ENCODE data around the gene PKLR.

The PKLR gene

GRCh38 chr1:155318082-155318481 lies 16.8 kb upstream of the PKLR start:
- H3K27me3 ChIP-seq (ENCODE audit: insufficient read depth, low read length): no peaks in the 10 kb centered on the region
- H3F3A ChIP-seq (ENCODE audit: insufficient read depth, low read length): no peaks in the 10 kb centered on the region
- H3K27ac ChIP-seq (ENCODE audit: low read depth, low read length, poor library complexity, severe bottlenecking): no peak overlapping the region
- H3K4me1 ChIP-seq (ENCODE audit: insufficient read depth, low read length, severe bottlenecking): peaks cover 36% of the 10 kb centered on the region
- TF ChIP-seq EZH2 (IDR thresholded peaks at IDR 0.05; ENCODE audit: borderline replicate concordance, low read length): no peak
- no peak for TF ChIP-seq CTCF (IDR thresholded peaks at IDR 0.05; ENCODE audit: low read length)
- no peak overlapping the region for H2AFZ ChIP-seq (ENCODE audit: low read length)
- no peaks in the 10 kb centered on the region for H3K79me2 ChIP-seq (ENCODE audit: insufficient read depth, low read length)
- H3K4me3 ChIP-seq (ENCODE audit: low read depth, low read length, poor library complexity, severe bottlenecking): no peak overlapping the region
- H3K9ac ChIP-seq (ENCODE audit: low read length): no peak overlapping the region
- no peak overlapping the region for H3K4me2 ChIP-seq (ENCODE audit: low read length)
- H3K9me3 ChIP-seq (ENCODE audit: low read length): no peaks in the 10 kb centered on the region
- H4K20me1 ChIP-seq (ENCODE audit: insufficient read depth, low read length): no peaks in the 10 kb centered on the region
- H3K36me3 ChIP-seq (ENCODE audit: insufficient read depth, low read length): peaks cover 62% of the 10 kb centered on the region
- no peaks in the 10 kb centered on the region for H3K9me2 ChIP-seq (ENCODE audit: low read depth, low read length)

GRCh38 chr1:155316922-155317321 lies 15.7 kb upstream of the PKLR start:
- H3K4me1 ChIP-seq (ENCODE audit: insufficient read depth, low read length, severe bottlenecking): peaks cover 30% of the 10 kb centered on the region
- H3K27ac ChIP-seq (ENCODE audit: low read depth, low read length, poor library complexity, severe bottlenecking): no peak overlapping the region
- H3K4me2 ChIP-seq (ENCODE audit: low read length): no peak overlapping the region
- peaks cover 72% of the 10 kb centered on the region for H3K36me3 ChIP-seq (ENCODE audit: insufficient read depth, low read length)
- no peak overlapping the region for H2AFZ ChIP-seq (ENCODE audit: low read length)
- no peaks in the 10 kb centered on the region for H3K79me2 ChIP-seq (ENCODE audit: insufficient read depth, low read length)
- H3K4me3 ChIP-seq (ENCODE audit: low read depth, low read length, poor library complexity, severe bottlenecking): no peak overlapping the region
- H3K9me2 ChIP-seq (ENCODE audit: low read depth, low read length): no peaks in the 10 kb centered on the region
- no peaks in the 10 kb centered on the region for H3K9me3 ChIP-seq (ENCODE audit: low read length)
- H3F3A ChIP-seq (ENCODE audit: insufficient read depth, low read length): no peaks in the 10 kb centered on the region
- TF ChIP-seq EZH2 (IDR thresholded peaks at IDR 0.05; ENCODE audit: borderline replicate concordance, low read length): no peak
- H3K27me3 ChIP-seq (ENCODE audit: insufficient read depth, low read length): no peaks in the 10 kb centered on the region
- H3K9ac ChIP-seq (ENCODE audit: low read length): no peak overlapping the region
- H4K20me1 ChIP-seq (ENCODE audit: insufficient read depth, low read length): no peaks in the 10 kb centered on the region

DNA sequence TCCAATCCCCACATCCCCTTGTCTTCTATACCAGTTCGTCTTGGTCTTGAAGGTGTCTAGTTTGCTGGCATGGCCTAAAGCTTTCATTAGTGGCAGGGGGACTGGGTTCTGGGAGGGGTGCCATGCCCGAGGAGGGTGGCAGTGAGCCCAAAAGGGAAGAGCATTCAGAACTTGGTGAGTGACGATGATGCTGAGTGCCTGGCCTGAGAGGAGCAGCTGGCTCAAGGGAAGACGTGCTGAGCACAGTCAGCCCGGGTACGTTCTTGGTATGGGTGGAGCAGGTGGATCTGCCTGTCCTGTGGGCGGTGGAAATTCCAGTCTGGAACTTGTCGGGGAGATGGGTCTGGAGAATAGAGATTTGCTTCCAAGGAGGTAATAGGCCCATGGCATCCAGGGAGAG lies 12.0 kb upstream of the PKLR start:
- TF ChIP-seq CTCF (IDR thresholded peaks at IDR 0.05; ENCODE audit: low read length) (no peak), EZH2 (IDR thresholded peaks at IDR 0.05; ENCODE audit: borderline replicate concordance, low read length) (no peak)
- H3K27ac ChIP-seq (ENCODE audit: low read depth, low read length, poor library complexity, severe bottlenecking): no peak overlapping the region
- no peaks in the 10 kb centered on the region for H3K27me3 ChIP-seq (ENCODE audit: insufficient read depth, low read length)
- H3K4me1 ChIP-seq (ENCODE audit: insufficient read depth, low read length, severe bottlenecking): peaks cover 26% of the 10 kb centered on the region
- H2AFZ ChIP-seq (ENCODE audit: low read length): no peak overlapping the region
- no peak overlapping the region for H3K4me2 ChIP-seq (ENCODE audit: low read length)
- H3K36me3 ChIP-seq (ENCODE audit: insufficient read depth, low read length): peaks cover 78% of the 10 kb centered on the region
- no peaks in the 10 kb centered on the region for H3F3A ChIP-seq (ENCODE audit: insufficient read depth, low read length)
- no peak overlapping the region for H3K9ac ChIP-seq (ENCODE audit: low read length)
- H3K9me3 ChIP-seq (ENCODE audit: low read length): no peaks in the 10 kb centered on the region
- no peaks in the 10 kb centered on the region for H3K9me2 ChIP-seq (ENCODE audit: low read depth, low read length)
- no peaks in the 10 kb centered on the region for H4K20me1 ChIP-seq (ENCODE audit: insufficient read depth, low read length)
- H3K79me2 ChIP-seq (ENCODE audit: insufficient read depth, low read length): peaks cover 24% of the 10 kb centered on the region
- no peak overlapping the region for H3K4me3 ChIP-seq (ENCODE audit: low read depth, low read length, poor library complexity, severe bottlenecking)

DNA sequence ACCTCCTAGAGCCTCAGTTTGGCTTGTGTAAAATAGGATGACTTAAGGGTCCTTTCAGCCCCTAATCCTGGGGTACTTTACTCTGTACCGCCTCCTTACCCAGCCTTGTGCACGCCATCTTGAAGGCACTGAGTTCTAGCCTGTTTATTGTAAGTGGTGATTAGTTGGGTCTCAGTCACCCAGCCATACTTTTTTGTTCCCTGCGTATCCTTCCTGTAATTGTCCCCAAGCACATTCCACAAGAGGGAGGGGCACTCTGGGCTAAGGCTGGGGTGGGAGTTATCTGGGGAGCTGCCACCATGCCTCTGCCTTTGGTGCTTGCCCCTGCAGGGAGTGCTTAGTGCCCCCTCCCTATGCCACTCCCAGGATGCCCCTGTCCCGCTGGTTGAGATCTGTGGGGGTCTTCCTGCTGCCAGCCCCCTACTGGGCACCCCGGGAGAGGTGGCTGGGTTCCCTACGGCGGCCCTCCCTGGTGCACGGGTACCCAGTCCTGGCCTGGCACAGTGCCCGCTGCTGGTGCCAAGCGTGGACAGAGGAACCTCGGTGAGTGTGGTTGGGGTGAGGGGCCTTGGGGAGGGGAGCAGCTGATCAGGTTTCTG lies 8.3 kb upstream of the PKLR start:
- TF ChIP-seq EZH2 (IDR thresholded peaks at IDR 0.05; ENCODE audit: borderline replicate concordance, low read length) (no peak), CTCF (IDR thresholded peaks at IDR 0.05; ENCODE audit: low read length) (no peak; the same call in 1 of the 2 replicates)
- Histone ChIP-seq H3K9me3 (ENCODE audit: low read length) (no peaks in the 10 kb centered on the region), H3K79me2 (ENCODE audit: insufficient read depth, low read length) (peaks cover 24% of the 10 kb centered on the region)

More for the DNA sequence above, 8.3 kb upstream of the PKLR start:
- no peaks in the 10 kb centered on the region for H4K20me1 ChIP-seq (ENCODE audit: insufficient read depth, low read length)
- H3K4me1 ChIP-seq (ENCODE audit: insufficient read depth, low read length, severe bottlenecking): peaks cover 42% of the 10 kb centered on the region
- H3K36me3 ChIP-seq (ENCODE audit: insufficient read depth, low read length): peaks cover 51% of the 10 kb centered on the region
- H3K27ac ChIP-seq (ENCODE audit: low read depth, low read length, poor library complexity, severe bottlenecking): peak overlapping the region; percentile 96
- no peaks in the 10 kb centered on the region for H3K27me3 ChIP-seq (ENCODE audit: insufficient read depth, low read length)
- peak overlapping the region; percentile 100 for H3K9ac ChIP-seq (ENCODE audit: low read length)
- no peaks in the 10 kb centered on the region for H3F3A ChIP-seq (ENCODE audit: insufficient read depth, low read length)
- peak overlapping the region; percentile 90 for H3K4me2 ChIP-seq (ENCODE audit: low read length)
- peak overlapping the region; percentile 100 for H3K4me3 ChIP-seq (ENCODE audit: low read depth, low read length, poor library complexity, severe bottlenecking)
- no peak overlapping the region for H2AFZ ChIP-seq (ENCODE audit: low read length)
- no peaks in the 10 kb centered on the region for H3K9me2 ChIP-seq (ENCODE audit: low read depth, low read length)

Data from OCI-LY1 (cell line).